ENCODE data around the gene TSPAN9.

Gene TSPAN9

GRCh38 chr12:3077572-3078081 is 448 bp downstream of the TSPAN9 start:
- peak overlapping the region; percentile 79 for H3K4me3 ChIP-seq (ENCODE audit: low read depth, low read length)
- no peak for TF ChIP-seq CTCF (conservative IDR thresholded peaks at IDR 0.05; ENCODE audit: low read depth, low read length)
- peak; percentile 64 for DNase-seq (ENCODE audit: low read depth)

- H3K4me3 ChIP-seq (ENCODE audit: low read depth, low read length): peak overlapping the region; percentile 79
Observed at GRCh38 chr12:3078086-3078820, 1.1 kb downstream of the TSPAN9 start.

GRCh38 chr12:3081091-3081490 is 3.9 kb downstream of the TSPAN9 start:
- no peak overlapping the region for H3K4me3 ChIP-seq (ENCODE audit: low read depth, low read length)
- DNase-seq (ENCODE audit: low read depth): no peak
- TF ChIP-seq CTCF (conservative IDR thresholded peaks at IDR 0.05; ENCODE audit: low read depth, low read length): no peak

More at GRCh38 chr12:3078086-3078820, 1.1 kb downstream of the TSPAN9 start:
- TF ChIP-seq CTCF (conservative IDR thresholded peaks at IDR 0.05; ENCODE audit: low read depth, low read length): no peak
- no peak for DNase-seq (ENCODE audit: low read depth)

GRCh38 chr12:3081886-3082285 is 4.7 kb downstream of the TSPAN9 start:
- no peak overlapping the region for H3K4me3 ChIP-seq (ENCODE audit: low read depth, low read length)
- TF ChIP-seq CTCF (conservative IDR thresholded peaks at IDR 0.05; ENCODE audit: low read depth, low read length): no peak
- DNase-seq (ENCODE audit: low read depth): no peak

GRCh38 chr12:3083241-3083920 is 6.2 kb downstream of the TSPAN9 start:
- no peak for DNase-seq (ENCODE audit: low read depth)
- no peak overlapping the region for H3K4me3 ChIP-seq (ENCODE audit: low read depth, low read length)
- TF ChIP-seq CTCF (conservative IDR thresholded peaks at IDR 0.05; ENCODE audit: low read depth, low read length): no peak

GRCh38 chr12:3083921-3084347 is 6.8 kb downstream of the TSPAN9 start:
- peak; percentile 43 for DNase-seq (ENCODE audit: low read depth)

More at GRCh38 chr12:3083921-3084347, 6.8 kb downstream of the TSPAN9 start:
- H3K4me3 ChIP-seq (ENCODE audit: low read depth, low read length): no peak overlapping the region
- no peak for TF ChIP-seq CTCF (conservative IDR thresholded peaks at IDR 0.05; ENCODE audit: low read depth, low read length)
